ENCODE data around the gene HDAC10.

HDAC10 gene

GRCh38 chr22:50204571-50204970 is 46.5 kb downstream of the HDAC10 start:
- H3K4ac ChIP-seq (ENCODE audit: low read length): no peak overlapping the region
- H3K18ac ChIP-seq (ENCODE audit: low read length): no peak overlapping the region
- DNase-seq (ENCODE audit: low spot score): no peak
- no peaks in the 10 kb centered on the region for H3K27me3 ChIP-seq (ENCODE audit: control insufficient read depth in 3 of 3, insufficient read depth in 3 of 3, low read depth in 1 of 3, low read length in 3 of 3)
- H3K23ac ChIP-seq (ENCODE audit: low read depth, low read length, poor library complexity): no peak overlapping the region
- no peak overlapping the region for H4K8ac ChIP-seq (ENCODE audit: low read depth, low read length)
- no peak overlapping the region for H2BK120ac ChIP-seq (ENCODE audit: low read depth, low read length)
- H2AK5ac ChIP-seq (ENCODE audit: low read depth, low read length): no peak overlapping the region
- H3K36me3 ChIP-seq (replicated peaks in 1 of 2; ENCODE audit: control insufficient read depth in 2 of 2, insufficient read depth in 2 of 2, low read length in 2 of 2): peaks cover 15 to 53% of the 10 kb centered on the region in 2 donors
- no peak overlapping the region for H3K4me3 ChIP-seq (ENCODE audit: low read length in 2 of 2)
- H2BK5ac ChIP-seq (ENCODE audit: low read length): no peak overlapping the region
- no peak overlapping the region for H3K27ac ChIP-seq (replicated peaks; ENCODE audit: low read length)
- no peak overlapping the region for H2BK12ac ChIP-seq (ENCODE audit: low read length)
- H4K91ac ChIP-seq (ENCODE audit: low read depth, low read length, poor library complexity): no peak overlapping the region
- peaks cover 0 to 14% of the 10 kb centered on the region in 2 donors for H3K9me3 ChIP-seq (replicated peaks in 1 of 2; ENCODE audit: control insufficient read depth in 2 of 2, insufficient read depth in 1 of 2, low read depth in 1 of 2, low read length in 2 of 2)
- H3K14ac ChIP-seq (ENCODE audit: low read length): no peak overlapping the region
- H3K9ac ChIP-seq (ENCODE audit: low read depth, low read length, poor library complexity): no peak overlapping the region
- H3K79me1 ChIP-seq (ENCODE audit: low read depth, low read length): peaks cover 14% of the 10 kb centered on the region
- no CpG with 5 or more reads among the region's 7 CpGs for WGBS, 2 donors (ENCODE audit: extremely low coverage in 2 of 2, insufficient read length in 2 of 2, insufficient replicate concordance in 1 of 2)
- H3K4me1 ChIP-seq (ENCODE audit: control insufficient read depth in 2 of 2, insufficient read depth in 1 of 2, low read depth in 1 of 2, low read length in 2 of 2): peaks cover 8 to 21% of the 10 kb centered on the region in 2 donors
- no peak overlapping the region for H3K4me2 ChIP-seq (ENCODE audit: insufficient read depth, low read length, poor library complexity, severe bottlenecking)
- H2BK15ac ChIP-seq (ENCODE audit: low read length): no peak overlapping the region
- H2AFZ ChIP-seq (ENCODE audit: low read length): no peak overlapping the region

- Histone ChIP-seq H2AFZ (ENCODE audit: low read length) (no peak overlapping the region), H3K14ac (ENCODE audit: low read length) (no peak overlapping the region), H2AK5ac (ENCODE audit: low read depth, low read length) (no peak overlapping the region), H3K9ac (ENCODE audit: low read depth, low read length, poor library complexity) (no peak overlapping the region), H4K91ac (ENCODE audit: low read depth, low read length, poor library complexity) (no peak overlapping the region), H3K23ac (ENCODE audit: low read depth, low read length, poor library complexity) (no peak overlapping the region), H2BK15ac (ENCODE audit: low read length) (no peak overlapping the region), H3K27me3 (ENCODE audit: control insufficient read depth in 3 of 3, insufficient read depth in 3 of 3, low read depth in 1 of 3, low read length in 3 of 3) (no peaks in the 10 kb centered on the region), H3K9me3 (replicated peaks in 1 of 2; ENCODE audit: control insufficient read depth in 2 of 2, insufficient read depth in 1 of 2, low read depth in 1 of 2, low read length in 2 of 2) (peaks cover 0 to 14% of the 10 kb centered on the region in 2 donors), H3K4me3 (ENCODE audit: low read length in 2 of 2) (no peak overlapping the region), H3K79me1 (ENCODE audit: low read depth, low read length) (peaks cover 13% of the 10 kb centered on the region), H2BK5ac (ENCODE audit: low read length) (no peak overlapping the region), H3K4me1 (ENCODE audit: control insufficient read depth in 2 of 2, insufficient read depth in 1 of 2, low read depth in 1 of 2, low read length in 2 of 2) (peaks cover 10 to 21% of the 10 kb centered on the region in 2 donors), H2BK120ac (ENCODE audit: low read depth, low read length) (no peak overlapping the region), H3K18ac (ENCODE audit: low read length) (no peak overlapping the region), H2BK12ac (ENCODE audit: low read length) (no peak overlapping the region), H3K27ac (replicated peaks; ENCODE audit: low read length) (no peak overlapping the region), H3K4ac (ENCODE audit: low read length) (no peak overlapping the region), H3K4me2 (ENCODE audit: insufficient read depth, low read length, poor library complexity, severe bottlenecking) (no peak overlapping the region), H3K36me3 (replicated peaks in 1 of 2; ENCODE audit: control insufficient read depth in 2 of 2, insufficient read depth in 2 of 2, low read length in 2 of 2) (peaks cover 19 to 56% of the 10 kb centered on the region in 2 donors), H4K8ac (ENCODE audit: low read depth, low read length) (no peak overlapping the region)
- WGBS, 2 donors (ENCODE audit: extremely low coverage in 2 of 2, insufficient read length in 2 of 2, insufficient replicate concordance in 1 of 2): no CpG with 5 or more reads among the region's 1 CpG
- DNase-seq (ENCODE audit: low spot score): no peak
Measured at GRCh38 chr22:50203288-50203687, 47.8 kb downstream of the HDAC10 start.

GRCh38 chr22:50202130-50202666 is 48.9 kb downstream of the HDAC10 start:
- no peak for DNase-seq (ENCODE audit: low spot score)
- Histone ChIP-seq H3K4me3 (ENCODE audit: low read length in 2 of 2) (peak overlapping the region; percentile 81 to 99), H4K91ac (ENCODE audit: low read depth, low read length, poor library complexity) (no peak overlapping the region), H2BK120ac (ENCODE audit: low read depth, low read length) (no peak overlapping the region), H2BK15ac (ENCODE audit: low read length) (no peak overlapping the region), H3K4me1 (ENCODE audit: control insufficient read depth in 2 of 2, insufficient read depth in 1 of 2, low read depth in 1 of 2, low read length in 2 of 2) (peaks cover 10 to 14% of the 10 kb centered on the region in 2 donors), H3K79me1 (ENCODE audit: low read depth, low read length) (peaks cover 16% of the 10 kb centered on the region), H3K36me3 (replicated peaks in 1 of 2; ENCODE audit: control insufficient read depth in 2 of 2, insufficient read depth in 2 of 2, low read length in 2 of 2) (peaks cover 18 to 58% of the 10 kb centered on the region in 2 donors), H3K18ac (ENCODE audit: low read length) (no peak overlapping the region), H2BK5ac (ENCODE audit: low read length) (no peak overlapping the region), H3K9me3 (replicated peaks in 1 of 2; ENCODE audit: control insufficient read depth in 2 of 2, insufficient read depth in 1 of 2, low read depth in 1 of 2, low read length in 2 of 2) (peaks cover 0 to 14% of the 10 kb centered on the region in 2 donors), H2AFZ (ENCODE audit: low read length) (no peak overlapping the region), H3K4ac (ENCODE audit: low read length) (no peak overlapping the region), H3K9ac (ENCODE audit: low read depth, low read length, poor library complexity) (peak overlapping the region; percentile 96), H4K8ac (ENCODE audit: low read depth, low read length) (peak overlapping the region; percentile 65), H3K23ac (ENCODE audit: low read depth, low read length, poor library complexity) (peak overlapping the region; percentile 52), H3K27ac (replicated peaks; ENCODE audit: low read length) (no peak overlapping the region), H2AK5ac (ENCODE audit: low read depth, low read length) (no peak overlapping the region), H3K4me2 (ENCODE audit: insufficient read depth, low read length, poor library complexity, severe bottlenecking) (peak overlapping the region; percentile 83), H3K14ac (ENCODE audit: low read length) (no peak overlapping the region), H3K27me3 (ENCODE audit: control insufficient read depth in 3 of 3, insufficient read depth in 3 of 3, low read depth in 1 of 3, low read length in 3 of 3) (no peaks in the 10 kb centered on the region), H2BK12ac (ENCODE audit: low read length) (no peak overlapping the region)
- WGBS, 2 donors (ENCODE audit: extremely low coverage in 2 of 2, insufficient read length in 2 of 2, insufficient replicate concordance in 1 of 2): no CpG with 5 or more reads among the region's 13 CpGs

GRCh38 chr22:50201191-50202129 is 49.6 kb downstream of the HDAC10 start:
- Histone ChIP-seq H2AK5ac (ENCODE audit: low read depth, low read length) (peak overlapping the region; percentile 63), H4K8ac (ENCODE audit: low read depth, low read length) (no peak overlapping the region), H3K4me3 (ENCODE audit: low read length in 2 of 2) (peak overlapping the region; percentile 81 to 99), H3K36me3 (replicated peaks in 1 of 2; ENCODE audit: control insufficient read depth in 2 of 2, insufficient read depth in 2 of 2, low read length in 2 of 2) (peaks cover 16 to 54% of the 10 kb centered on the region in 2 donors), H3K27ac (replicated peaks; ENCODE audit: low read length) (no peak overlapping the region), H3K79me1 (ENCODE audit: low read depth, low read length) (peaks cover 16% of the 10 kb centered on the region), H2BK12ac (ENCODE audit: low read length) (no peak overlapping the region), H3K4me2 (ENCODE audit: insufficient read depth, low read length, poor library complexity, severe bottlenecking) (peak overlapping the region; percentile 83), H3K18ac (ENCODE audit: low read length) (peak overlapping the region; percentile 87), H3K9ac (ENCODE audit: low read depth, low read length, poor library complexity) (peak overlapping the region; percentile 96), H4K91ac (ENCODE audit: low read depth, low read length, poor library complexity) (no peak overlapping the region), H2BK15ac (ENCODE audit: low read length) (no peak overlapping the region), H3K9me3 (replicated peaks in 1 of 2; ENCODE audit: control insufficient read depth in 2 of 2, insufficient read depth in 1 of 2, low read depth in 1 of 2, low read length in 2 of 2) (peaks cover 0 to 14% of the 10 kb centered on the region in 2 donors), H2BK5ac (ENCODE audit: low read length) (peak overlapping the region; percentile 75), H2BK120ac (ENCODE audit: low read depth, low read length) (no peak overlapping the region), H2AFZ (ENCODE audit: low read length) (peak overlapping the region; percentile 78), H3K14ac (ENCODE audit: low read length) (no peak overlapping the region), H3K4me1 (ENCODE audit: control insufficient read depth in 2 of 2, insufficient read depth in 1 of 2, low read depth in 1 of 2, low read length in 2 of 2) (peaks cover 10 to 13% of the 10 kb centered on the region in 2 donors), H3K4ac (ENCODE audit: low read length) (no peak overlapping the region), H3K27me3 (ENCODE audit: control insufficient read depth in 3 of 3, insufficient read depth in 3 of 3, low read depth in 1 of 3, low read length in 3 of 3) (no peaks in the 10 kb centered on the region), H3K23ac (ENCODE audit: low read depth, low read length, poor library complexity) (peak overlapping the region; percentile 52)
- no peak for DNase-seq (ENCODE audit: low spot score)
- WGBS, 2 donors (ENCODE audit: extremely low coverage in 2 of 2, insufficient read length in 2 of 2, insufficient replicate concordance in 1 of 2): no CpG with 5 or more reads among the region's 115 CpGs

All from neuronal stem cell (in vitro differentiated cells).